H1 (cell line): ENCODE results near the gene EPB41L3. TPM values are rescaled to one million over a fixed set of nuclear protein-coding genes. Genes with fewer than 3 reads are reported as not detected.

Source experiments
- CTCF ChIA-PET: fragments of 300-600 bp; sonication (Branson Sonifier 250); formaldehyde crosslinking; loops from one replicate; lab custom pipeline; 2021; ENCODE audit not compliant: partially characterized antibody; lab: Charles Lee
- POLR2A ChIA-PET: fragments of 300-600 bp; sonication (Branson Sonifier 250); formaldehyde crosslinking; loops from one replicate; lab custom pipeline; 2021; ENCODE audit warnings: inconsistent platforms; ENCODE audit not compliant: partially characterized antibody; lab: Charles Lee
- DNase-seq, 2 experiments: peaks; one replicate each; pipeline versions ENCODE4 v3.0.0 to v3.0.0-alpha.2; 2010 to 2022; ENCODE audit warnings: low spot score in 2 of 2, low read depth in 1 of 2, mixed read lengths in 1 of 2
- FAIRE-seq: peaks from 2 replicates; lab custom pipeline; 2011; peaks lifted over from hg19 to GRCh38; lab: Jason Lieb, UNC
- H2AFZ ChIP-seq: 2 replicates; pipeline ENCODE4 v1.8.1; 2012; ENCODE audit warnings: low read length, inconsistent platforms
- H2AK5ac ChIP-seq: 2 replicates; pipeline ENCODE4 v1.6.1; 2013; ENCODE audit warnings: low read depth, low read length
- H2BK120ac ChIP-seq: replicated peaks from 2 replicates; pipeline ENCODE3; 2013; ENCODE audit warnings: low read depth, low read length, inconsistent platforms
- H2BK12ac ChIP-seq: 2 replicates; pipeline ENCODE4 v1.6.1; 2013; ENCODE audit warnings: low read depth, low read length
- H2BK15ac ChIP-seq: 2 replicates; pipeline ENCODE4 v1.6.1; 2013; ENCODE audit warnings: low read length
- H2BK20ac ChIP-seq: 2 replicates; pipeline ENCODE4 v1.6.1; 2013; ENCODE audit warnings: low read length
- H2BK5ac ChIP-seq: 2 replicates; pipeline ENCODE4 v1.6.1; 2013; ENCODE audit warnings: low read depth, low read length
- H3K14ac ChIP-seq: 2 replicates; pipeline ENCODE4 v1.6.1; 2013; ENCODE audit warnings: inconsistent platforms; ENCODE audit not compliant: insufficient read length
- H3K18ac ChIP-seq: 2 replicates; pipeline ENCODE4 v1.6.1; 2013; ENCODE audit warnings: low read length; ENCODE audit errors: extremely low read depth
- H3K23ac ChIP-seq: 2 replicates; pipeline ENCODE4 v1.6.1; 2013; ENCODE audit warnings: inconsistent platforms; ENCODE audit not compliant: insufficient read length
- H3K23me2 ChIP-seq: 2 replicates; pipeline ENCODE4 v1.6.1; 2013; ENCODE audit warnings: low read depth, low read length
- H3K27ac ChIP-seq: 2 replicates; pipeline ENCODE4 v1.6.1; 2011; ENCODE audit warnings: low read depth, low read length, inconsistent platforms
- H3K27me3 ChIP-seq, 4 experiments: replicated peaks in 1 of 4; 1 replicate in 1 of 4; 2 replicates in 3 of 4; pipeline versions ENCODE4 v1.6.1 to v1.8.1; 2011 to 2013; ENCODE audit warnings: low read length in 3 of 4, mild to moderate bottlenecking in 3 of 4, inconsistent platforms in 2 of 4, mixed read lengths in 2 of 4, moderate library complexity in 1 of 4; ENCODE audit not compliant: control insufficient read depth in 3 of 4, insufficient read depth in 3 of 4; ENCODE audit errors: extremely low read depth in 1 of 4
- H3K36me3 ChIP-seq, 4 experiments: 2 replicates each; pipeline versions ENCODE4 v1.6.1 to v1.8.1; 2011 to 2013; ENCODE audit warnings: mild to moderate bottlenecking in 4 of 4, low read length in 3 of 4, moderate library complexity in 2 of 4, control low read depth in 1 of 4, inconsistent platforms in 1 of 4; ENCODE audit not compliant: insufficient read depth in 4 of 4, control insufficient read depth in 2 of 4
- H3K4ac ChIP-seq: replicated peaks from 2 replicates; pipeline ENCODE3; 2013; ENCODE audit warnings: low read length, low read depth, mixed read lengths, inconsistent platforms; ENCODE audit not compliant: insufficient read length
- H3K4me1 ChIP-seq, 4 experiments: replicated peaks in 1 of 4; 1 replicate in 1 of 4; 2 replicates in 3 of 4; pipeline versions ENCODE4 v1.6.1 to v1.8.1; 2011 to 2013; ENCODE audit warnings: low read length in 3 of 4, inconsistent platforms in 2 of 4, mixed read lengths in 1 of 4; ENCODE audit not compliant: insufficient read depth in 4 of 4, control insufficient read depth in 3 of 4
- H3K4me2 ChIP-seq, 2 experiments: 2 replicates each; pipeline versions ENCODE4 v1.6.1 to v1.8.1; 2011 to 2013; ENCODE audit warnings: low read depth in 2 of 2, low read length in 2 of 2, control low read depth in 1 of 2, inconsistent platforms in 1 of 2, mild to moderate bottlenecking in 1 of 2; ENCODE audit not compliant: insufficient read depth in 1 of 2
- H3K4me3 ChIP-seq, 4 experiments: fragments of 200-600, 300-600 bp in 1 of 4; sonication (generic), shearing (Covaris generic), sonication (Bioruptor Twin) in 1 of 4; 2 replicates each; pipeline versions ENCODE4 v1.5.1 to v1.8.1; 2011 to 2016; ENCODE audit warnings: low read length in 4 of 4, low read depth in 3 of 4, control low read depth in 2 of 4, inconsistent platforms in 2 of 4, mild to moderate bottlenecking in 2 of 4, mixed read lengths in 1 of 4, moderate library complexity in 1 of 4; ENCODE audit not compliant: insufficient read depth in 2 of 4; ENCODE audit errors: extremely low read depth in 1 of 4
- H3K56ac ChIP-seq: replicated peaks from 2 replicates; pipeline ENCODE3; 2013; ENCODE audit warnings: low read depth, mild to moderate bottlenecking, mixed read lengths, low read length, inconsistent platforms; ENCODE audit not compliant: insufficient read length
- H3K79me1 ChIP-seq: 2 replicates; pipeline ENCODE4 v1.6.1; 2013; ENCODE audit warnings: low read depth, low read length, control low read depth
- H3K79me2 ChIP-seq, 2 experiments: 2 replicates each; pipeline versions ENCODE4 v1.6.1 to v1.8.1; 2012 to 2013; ENCODE audit warnings: low read length in 2 of 2, mild to moderate bottlenecking in 2 of 2, inconsistent platforms in 1 of 2; ENCODE audit not compliant: insufficient read depth in 2 of 2, control insufficient read depth in 1 of 2
- H3K9ac ChIP-seq, 4 experiments: replicated peaks in 1 of 4; 1 replicate in 1 of 4; 2 replicates in 3 of 4; pipeline versions ENCODE4 v1.6.1 to v1.8.1; 2011 to 2013; ENCODE audit warnings: low read depth in 3 of 4, low read length in 3 of 4, control low read depth in 2 of 4, mild to moderate bottlenecking in 2 of 4, moderate library complexity in 2 of 4, inconsistent platforms in 1 of 4; ENCODE audit errors: extremely low read depth in 1 of 4
- H3K9me3 ChIP-seq, 2 experiments: 2 replicates each; pipeline versions ENCODE4 v1.6.1 to v1.8.1; 2012 to 2013; ENCODE audit warnings: mild to moderate bottlenecking in 2 of 2, moderate library complexity in 2 of 2, control low read depth in 1 of 2, inconsistent platforms in 1 of 2, low read depth in 1 of 2, low read length in 1 of 2, mixed read lengths in 1 of 2; ENCODE audit not compliant: insufficient read depth in 2 of 2
- H4K20me1 ChIP-seq, 2 experiments: replicated peaks in 1 of 2; 2 replicates each; pipeline versions ENCODE3 to v1.8.1; 2011 to 2013; ENCODE audit warnings: inconsistent platforms in 2 of 2, low read length in 2 of 2, mild to moderate bottlenecking in 1 of 2; ENCODE audit not compliant: insufficient read depth in 2 of 2, control insufficient read depth in 1 of 2
- H4K5ac ChIP-seq: 2 replicates; pipeline ENCODE4 v1.6.1; 2013; ENCODE audit warnings: low read length, low read depth, mixed read lengths, inconsistent platforms; ENCODE audit not compliant: insufficient read length
- H4K8ac ChIP-seq: 2 replicates; pipeline ENCODE4 v1.8.0; 2013; ENCODE audit warnings: mild to moderate bottlenecking, moderate library complexity, low read length, inconsistent platforms; ENCODE audit not compliant: insufficient read depth; ENCODE audit errors: extremely low read depth
- H4K91ac ChIP-seq: replicated peaks from 2 replicates; pipeline ENCODE3; 2013; ENCODE audit warnings: low read length, mixed read lengths, inconsistent platforms; ENCODE audit not compliant: insufficient read length
- ASH2L ChIP-seq: fragments of 200-600, 300-600 bp; sonication (generic); IDR thresholded peaks from one replicate; pipeline ENCODE4 v1.7.1; 2017; ENCODE audit warnings: low read length
- BACH1 ChIP-seq: IDR thresholded peaks from 2 replicates; pipeline ENCODE4 v1.6.1; 2012; ENCODE audit warnings: low read length, improper control_type of control experiment
- BCL11A ChIP-seq, 2 experiments: IDR thresholded peaks; one replicate each; pipeline ENCODE4 v1.6.1; 2011; ENCODE audit warnings: low read depth in 2 of 2, low read length in 2 of 2, mild to moderate bottlenecking in 2 of 2
- CBX8 ChIP-seq: fragments of 300-800, 300-1000 bp; sonication (generic); IDR thresholded peaks from 2 replicates; pipeline ENCODE4 v1.7.1; 2016; ENCODE audit warnings: low read depth, low read length, borderline replicate concordance
- EGR1 ChIP-seq: IDR thresholded peaks from 2 replicates; pipeline ENCODE4 v1.6.1; 2011; ENCODE audit warnings: low read depth, low read length, borderline replicate concordance
- FOSL1 ChIP-seq: IDR thresholded peaks from 2 replicates; pipeline ENCODE4 v1.6.1; 2011; ENCODE audit warnings: mild to moderate bottlenecking, low read depth, low read length, moderate library complexity; ENCODE audit not compliant: insufficient read depth
- HDAC6 ChIP-seq: IDR thresholded peaks from one replicate; pipeline ENCODE4 v1.7.1; 2012; ENCODE audit warnings: low read depth, mild to moderate bottlenecking, inconsistent platforms, low read length, moderate library complexity
- NRF1 ChIP-seq: IDR thresholded peaks from 2 replicates; pipeline ENCODE4 v1.6.1; 2011; ENCODE audit warnings: mild to moderate bottlenecking, low read depth, low read length, improper control_type of control experiment
- RAD21 ChIP-seq, 2 experiments: IDR thresholded peaks in 1 of 2; conservative IDR thresholded peaks in 1 of 2; 2 replicates each; pipeline ENCODE4 v1.6.1; 2011; ENCODE audit warnings: low read depth in 2 of 2, low read length in 2 of 2, improper control_type of control experiment in 1 of 2, inconsistent platforms in 1 of 2, mild to moderate bottlenecking in 1 of 2, moderate library complexity in 1 of 2
- RFX5 ChIP-seq: IDR thresholded peaks from 2 replicates; pipeline ENCODE4 v1.6.1; 2011; ENCODE audit warnings: low read depth, low read length, improper control_type of control experiment, borderline replicate concordance
- SAP30 ChIP-seq: fragments of 300-600 bp; sonication (generic); IDR thresholded peaks from 2 replicates; pipeline ENCODE4 v1.7.1; 2012; ENCODE audit warnings: low read length, moderate library complexity, mild to moderate bottlenecking, inconsistent platforms; ENCODE audit not compliant: insufficient read depth, insufficient replicate concordance
- SIN3A ChIP-seq, 2 experiments: IDR thresholded peaks in 1 of 2; conservative IDR thresholded peaks in 1 of 2; 2 replicates each; pipeline ENCODE4 v1.6.1; 2011 to 2012; ENCODE audit warnings: low read length in 2 of 2, improper control_type of control experiment in 1 of 2, low read depth in 1 of 2, mild to moderate bottlenecking in 1 of 2
- SRF ChIP-seq: IDR thresholded peaks from 2 replicates; pipeline ENCODE4 v1.6.1; 2011; ENCODE audit warnings: mild to moderate bottlenecking, low read depth, low read length, moderate library complexity
- SUZ12 ChIP-seq: fragments of 200-600 bp; sonication (generic); IDR thresholded peaks from 2 replicates; pipeline ENCODE4 v1.6.1; 2012; ENCODE audit warnings: mild to moderate bottlenecking, inconsistent platforms, low read length, moderate library complexity, mixed read lengths
- WGBS, 2 experiments: shearing (Covaris generic) in 1 of 2; methylation state at CpG; one replicate each; pipeline versions ENCODE4 v1.1.6 to v1.1.7; 2013 to 2015; ENCODE audit warnings: low lambda C conversion rate in 2 of 2, mixed read lengths in 2 of 2, inconsistent platforms in 1 of 2, low coverage in 1 of 2, missing lambda C conversion rate in 1 of 2; ENCODE audit not compliant: insufficient replicate concordance in 2 of 2, insufficient coverage in 1 of 2, insufficient read length in 1 of 2; ENCODE audit errors: extremely low coverage in 1 of 2, missing lambda C conversion rate in 1 of 2; 5-methylcytosine and 5-hydroxymethylcytosine counted together
- polyA plus RNA-seq, 7 experiments: library from polyadenylated mRNA; depleted of rRNA in 3 of 7; stranded (reverse) in 5 of 7; unstranded in 2 of 7; fragments of >200 nt in 5 of 7; fragments of 200-250 nt in 2 of 7; gene quantifications; 1 replicate in 5 of 7; 2 replicates in 1 of 7; 4 replicates in 1 of 7; pipeline versions ENCODE4 v1.2.1 to v1.2.3, GENCODE V29; 2011 to 2013; ENCODE audit warnings: missing spikeins in 2 of 7, mixed read lengths in 2 of 7
- total RNA-seq: library from RNA; stranded (reverse); fragmentation: NEBNext Ultra II Directional; extraction: Animal tissue kit (Norgen Biotek cat#: 25700); gene quantifications from 2 replicates; pipeline ENCODE4 v1.2.1, GENCODE V29; 2021

The EPB41L3 gene
- total and polyA plus RNA-seq, 2 of the 8 experiments (the other 6 are each of a cell fraction or from before 2014, with no cell fraction given): 7.9 to 16.1 TPM

DNA sequence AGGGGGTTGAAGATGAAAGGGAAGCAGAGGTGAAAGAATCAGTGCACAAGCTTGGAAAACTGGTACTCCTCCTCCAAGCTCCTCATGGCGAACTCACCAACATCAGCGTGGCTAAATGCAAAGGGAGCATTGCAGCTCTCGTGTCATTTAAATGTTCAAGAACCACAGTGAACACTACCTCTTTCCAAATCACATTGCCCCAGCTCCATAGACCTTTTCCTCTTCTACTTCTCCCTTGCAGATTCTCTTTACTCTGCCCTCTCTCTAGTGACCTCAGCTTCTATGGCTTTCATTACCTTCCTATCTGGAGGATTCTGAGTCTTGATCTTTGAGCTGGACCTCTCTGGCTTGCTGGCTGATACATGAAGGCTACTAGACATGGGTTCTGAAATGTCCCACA, 14.3 kb downstream of the EPB41L3 start:
- H3K14ac ChIP-seq: no peak overlapping the region
- ChIA-PET POLR2A (interaction anchor here (0.9 to 1.4 kb wide), 3 partner anchors 9 to 20 kb away, joined by 3 to 5 read pairs (median 4); no protein-coding TSS in a partner anchor), CTCF (interaction anchor here (0.7 kb wide), 1 partner anchor 374 kb away, joined by 3 read pairs; no protein-coding TSS in a partner anchor)
- no peak overlapping the region for H2AK5ac ChIP-seq
- 0 out of 2 replicates have a peak, but pooled peaks cover 2% of the 10 kb centered on the region for H3K79me1 ChIP-seq
- H3K4ac ChIP-seq: no peak overlapping the region
- no peak overlapping the region for H3K4me2 ChIP-seq
- no peaks in the 10 kb centered on the region for H3K9me3 ChIP-seq
- no peak overlapping the region for H2AFZ ChIP-seq
- no peak overlapping the region for H3K56ac ChIP-seq
- H2BK120ac ChIP-seq: no peak overlapping the region
- H3K27ac ChIP-seq: no peak overlapping the region
- no peak overlapping the region for H2BK15ac ChIP-seq
- no peaks in the 10 kb centered on the region; a peak in 1 of 7 replicates for H3K4me1 ChIP-seq
- DNase-seq (no peak), FAIRE-seq (no peak)
- H2BK5ac ChIP-seq: no peak overlapping the region
- H4K8ac ChIP-seq: no peak overlapping the region
- H4K5ac ChIP-seq: no peak overlapping the region
- no peaks in the 10 kb centered on the region for H3K79me2 ChIP-seq
- WGBS, 2 experiments: 92% methylated on average over 3 of the region's 3 CpGs; no CpG with 5 or more reads in 1 of the 2 experiments
- H3K4me3 ChIP-seq: no peak overlapping the region
- no peak overlapping the region for H2BK20ac ChIP-seq
- H3K23ac ChIP-seq: no peak overlapping the region
- H4K20me1 ChIP-seq: no peaks in the 10 kb centered on the region
- H3K18ac ChIP-seq: no peak overlapping the region
- H3K27me3 ChIP-seq: no peaks in the 10 kb centered on the region
- no peak overlapping the region for H4K91ac ChIP-seq
- no peaks in the 10 kb centered on the region for H3K23me2 ChIP-seq
- no peaks in the 10 kb centered on the region for H3K36me3 ChIP-seq
- H3K9ac ChIP-seq: no peak overlapping the region
- no peak overlapping the region for H2BK12ac ChIP-seq
- no peak for TF ChIP-seq SAP30
- no peak for TF ChIP-seq ASH2L
- no peak for TF ChIP-seq FOSL1
- no peak for TF ChIP-seq BCL11A (IDR thresholded peaks at IDR 0.05; ENCODE audit: low read depth in 2 of 2, low read length in 2 of 2)
- TF ChIP-seq RAD21 (IDR thresholded peaks at IDR 0.05 in 1 of 2, conservative IDR thresholded peaks at IDR 0.05 in 1 of 2; ENCODE audit: low read depth in 2 of 2, low read length in 2 of 2): no peak
- no peak for TF ChIP-seq HDAC6
- no peak for TF ChIP-seq NRF1
- TF ChIP-seq BACH1: no peak
- TF ChIP-seq RFX5: no peak
- TF ChIP-seq SIN3A (conservative IDR thresholded peaks at IDR 0.05 in 1 of 2, IDR thresholded peaks at IDR 0.05 in 1 of 2; ENCODE audit: low read depth in 1 of 2, low read length in 2 of 2): no peak
- TF ChIP-seq CBX8: no peak
- TF ChIP-seq EGR1: no peak
- no peak for TF ChIP-seq SRF
- TF ChIP-seq SUZ12: no peak
